ENCODE measurements around the gene CALHM1.
A peak's percentile ranks its signal among the peaks of the same experiment; 100 is the strongest.

Gene CALHM1

GRCh38 chr10:103473261-103473671, 14.6 kb upstream of the CALHM1 start:
- no peak overlapping the region for H4K8ac ChIP-seq (ENCODE audit: low read depth, low read length)
- no CpG with 5 or more reads among the region's 32 CpGs for WGBS (ENCODE audit: extremely low coverage, insufficient coverage, low lambda C conversion rate)

DNA sequence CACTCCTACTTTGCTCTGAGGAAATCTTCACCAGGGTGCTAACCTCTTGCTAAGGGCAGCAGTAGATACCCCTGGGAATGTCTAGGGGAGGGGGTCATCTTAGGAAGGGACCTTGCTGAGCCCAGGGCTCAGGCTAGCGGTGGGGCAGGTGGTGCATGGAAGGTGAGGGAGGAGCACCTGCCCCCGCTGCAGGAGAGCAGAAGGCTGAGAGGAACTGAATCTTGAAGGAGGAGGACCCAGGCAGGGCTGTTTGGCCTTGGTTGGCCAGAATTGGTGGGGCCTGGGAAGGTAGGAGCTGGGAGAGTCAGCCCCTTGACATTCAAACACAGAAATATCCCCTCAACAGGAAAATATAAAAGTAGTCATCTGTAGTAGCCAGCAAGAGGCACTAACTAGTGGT, 13.3 kb upstream of the CALHM1 start:
- H3K4ac ChIP-seq (ENCODE audit: low read depth, low read length) = no peak overlapping the region
- H3K27ac ChIP-seq (ENCODE audit: low read depth, low read length) = no peak overlapping the region
- no peak overlapping the region for H2AK5ac ChIP-seq (ENCODE audit: low read length)
- peaks cover 9% of the 10 kb centered on the region for H3K4me1 ChIP-seq (ENCODE audit: control insufficient read depth, low read depth, low read length)
- H3K18ac ChIP-seq (ENCODE audit: low read length) = no peak overlapping the region
- no peaks in the 10 kb centered on the region for H3K79me2 ChIP-seq (ENCODE audit: control insufficient read depth, insufficient read depth, low read length)
- no peak overlapping the region for H4K8ac ChIP-seq (ENCODE audit: low read depth, low read length)
- DNase-seq = no peak
- no peak overlapping the region for H4K5ac ChIP-seq (ENCODE audit: low read length)
- H3K27me3 ChIP-seq (ENCODE audit: insufficient read depth, low read length, poor library complexity) = no peaks in the 10 kb centered on the region
- no peaks in the 10 kb centered on the region for H3K79me1 ChIP-seq (ENCODE audit: low read length)
- no peak overlapping the region for H3K4me3 ChIP-seq (ENCODE audit: low read length)
- H3K4me2 ChIP-seq (ENCODE audit: low read length) = no peak overlapping the region
- no peak overlapping the region for H3K56ac ChIP-seq (ENCODE audit: low read length)
- H2BK5ac ChIP-seq (ENCODE audit: low read length) = no peak overlapping the region
- WGBS (ENCODE audit: extremely low coverage, insufficient coverage, low lambda C conversion rate) = no CpG with 5 or more reads among the region's 2 CpGs
- no peak overlapping the region for H3K23ac ChIP-seq (ENCODE audit: low read length)
- no peak overlapping the region for H3K9ac ChIP-seq (ENCODE audit: low read length)
- no peaks in the 10 kb centered on the region for H3K36me3 ChIP-seq (ENCODE audit: control insufficient read depth, insufficient read depth, low read length)
- H2BK120ac ChIP-seq (ENCODE audit: low read depth, low read length) = no peak overlapping the region
- H2BK15ac ChIP-seq (replicated peaks; ENCODE audit: low read depth) = no peak overlapping the region

More at GRCh38 chr10:103473261-103473671, 14.6 kb upstream of the CALHM1 start:
- Histone ChIP-seq H3K4me3 (ENCODE audit: low read length) (no peak overlapping the region), H3K27me3 (ENCODE audit: insufficient read depth, low read length, poor library complexity) (no peaks in the 10 kb centered on the region), H3K4me2 (ENCODE audit: low read length) (no peak overlapping the region), H3K56ac (ENCODE audit: low read length) (no peak overlapping the region), H2BK15ac (replicated peaks; ENCODE audit: low read depth) (no peak overlapping the region), H3K4ac (ENCODE audit: low read depth, low read length) (no peak overlapping the region), H3K4me1 (ENCODE audit: control insufficient read depth, low read depth, low read length) (peaks cover 9% of the 10 kb centered on the region), H3K18ac (ENCODE audit: low read length) (no peak overlapping the region), H3K23ac (ENCODE audit: low read length) (no peak overlapping the region), H3K9ac (ENCODE audit: low read length) (no peak overlapping the region), H2BK120ac (ENCODE audit: low read depth, low read length) (no peak overlapping the region), H3K27ac (ENCODE audit: low read depth, low read length) (no peak overlapping the region), H3K36me3 (ENCODE audit: control insufficient read depth, insufficient read depth, low read length) (no peaks in the 10 kb centered on the region), H2AK5ac (ENCODE audit: low read length) (no peak overlapping the region), H3K79me2 (ENCODE audit: control insufficient read depth, insufficient read depth, low read length) (no peaks in the 10 kb centered on the region), H3K79me1 (ENCODE audit: low read length) (no peaks in the 10 kb centered on the region), H2BK5ac (ENCODE audit: low read length) (no peak overlapping the region), H4K5ac (ENCODE audit: low read length) (no peak overlapping the region)
- DNase-seq = no peak

DNA sequence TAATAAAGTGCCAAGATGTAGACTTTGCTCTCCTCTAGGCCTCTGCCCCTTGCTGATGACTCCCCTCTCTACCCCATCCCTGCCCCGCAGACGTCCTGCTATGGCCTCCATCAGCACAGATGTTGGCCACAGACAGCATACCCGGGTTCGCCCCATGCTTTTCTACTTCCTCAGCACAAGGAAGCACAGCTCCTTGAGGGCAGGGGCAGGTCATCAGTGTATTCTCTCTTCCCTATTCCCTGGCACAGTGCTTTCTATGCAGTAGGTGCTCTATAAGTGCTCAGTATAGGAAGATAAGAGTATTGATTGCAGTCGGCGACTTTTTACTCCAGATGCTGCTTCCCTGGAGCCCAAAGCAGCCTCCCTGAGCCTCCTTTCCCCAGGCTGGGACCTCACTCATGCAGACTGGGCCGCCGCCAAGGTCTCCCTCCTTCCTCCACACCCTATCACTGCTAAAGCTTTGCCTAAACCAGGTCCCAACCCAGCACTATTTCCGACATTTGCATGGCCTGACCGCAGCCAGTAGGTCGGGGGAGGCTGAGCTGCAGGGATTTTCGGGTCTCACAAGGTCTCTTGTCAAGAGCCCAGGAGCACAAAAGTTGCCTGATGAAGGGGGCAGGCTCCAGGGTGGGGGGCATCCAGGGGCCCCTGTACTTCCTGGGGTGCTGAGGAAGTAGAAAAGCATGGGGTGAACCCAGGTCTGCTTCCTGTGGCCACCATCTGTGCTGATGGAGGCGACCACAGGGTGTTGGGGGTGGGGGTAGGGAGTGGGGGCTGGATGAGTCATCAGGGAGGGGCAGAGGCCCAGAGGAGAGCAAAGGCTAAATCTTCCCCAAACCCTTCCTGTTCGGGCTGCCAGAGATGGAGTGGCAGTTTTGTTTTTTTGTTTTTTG, 12.3 kb upstream of the CALHM1 start:
- H3K18ac ChIP-seq (ENCODE audit: low read length) = peak overlapping the region; percentile 47
- no peaks in the 10 kb centered on the region for H3K27me3 ChIP-seq (ENCODE audit: insufficient read depth, low read length, poor library complexity)
- no peak overlapping the region for H3K4me2 ChIP-seq (ENCODE audit: low read length)
- no peaks in the 10 kb centered on the region for H3K79me2 ChIP-seq (ENCODE audit: control insufficient read depth, insufficient read depth, low read length)
- peak overlapping the region; percentile 64 for H4K5ac ChIP-seq (ENCODE audit: low read length)
- no peak overlapping the region for H3K27ac ChIP-seq (ENCODE audit: low read depth, low read length)
- H3K4ac ChIP-seq (ENCODE audit: low read depth, low read length) = no peak overlapping the region
- H3K23ac ChIP-seq (ENCODE audit: low read length) = no peak overlapping the region
- H3K56ac ChIP-seq (ENCODE audit: low read length) = peak overlapping the region; percentile 6
- no CpG with 5 or more reads among the region's 14 CpGs for WGBS (ENCODE audit: extremely low coverage, insufficient coverage, low lambda C conversion rate)
- H3K9ac ChIP-seq (ENCODE audit: low read length) = no peak overlapping the region
- H3K4me1 ChIP-seq (ENCODE audit: control insufficient read depth, low read depth, low read length) = peaks cover 5% of the 10 kb centered on the region
- no peak overlapping the region for H2AK5ac ChIP-seq (ENCODE audit: low read length)
- peak; percentile 65 for DNase-seq
- H2BK15ac ChIP-seq (replicated peaks; ENCODE audit: low read depth) = no peak overlapping the region
- no peaks in the 10 kb centered on the region for H3K36me3 ChIP-seq (ENCODE audit: control insufficient read depth, insufficient read depth, low read length)
- no peak overlapping the region for H3K4me3 ChIP-seq (ENCODE audit: low read length)
- H2BK120ac ChIP-seq (ENCODE audit: low read depth, low read length) = no peak overlapping the region
- H2BK5ac ChIP-seq (ENCODE audit: low read length) = no peak overlapping the region
- no peak overlapping the region for H4K8ac ChIP-seq (ENCODE audit: low read depth, low read length)
- H3K79me1 ChIP-seq (ENCODE audit: low read length) = no peaks in the 10 kb centered on the region

GRCh38 chr10:103469201-103469600, 10.5 kb upstream of the CALHM1 start:
- no peak overlapping the region for H4K8ac ChIP-seq (ENCODE audit: low read depth, low read length)
- H3K4ac ChIP-seq (ENCODE audit: low read depth, low read length) = no peak overlapping the region
- H3K9ac ChIP-seq (ENCODE audit: low read length) = no peak overlapping the region
- H3K56ac ChIP-seq (ENCODE audit: low read length) = no peak overlapping the region
- no peaks in the 10 kb centered on the region for H3K79me2 ChIP-seq (ENCODE audit: control insufficient read depth, insufficient read depth, low read length)
- H3K4me3 ChIP-seq (ENCODE audit: low read length) = no peak overlapping the region
- H3K4me2 ChIP-seq (ENCODE audit: low read length) = no peak overlapping the region
- H2BK5ac ChIP-seq (ENCODE audit: low read length) = no peak overlapping the region
- no peaks in the 10 kb centered on the region for H3K36me3 ChIP-seq (ENCODE audit: control insufficient read depth, insufficient read depth, low read length)
- no peak overlapping the region for H3K27ac ChIP-seq (ENCODE audit: low read depth, low read length)
- no CpG with 5 or more reads among the region's 5 CpGs for WGBS (ENCODE audit: extremely low coverage, insufficient coverage, low lambda C conversion rate)
- peaks cover 5% of the 10 kb centered on the region for H3K4me1 ChIP-seq (ENCODE audit: control insufficient read depth, low read depth, low read length)
- H3K27me3 ChIP-seq (ENCODE audit: insufficient read depth, low read length, poor library complexity) = no peaks in the 10 kb centered on the region
- H2BK15ac ChIP-seq (replicated peaks; ENCODE audit: low read depth) = no peak overlapping the region
- H4K5ac ChIP-seq (ENCODE audit: low read length) = no peak overlapping the region
- no peaks in the 10 kb centered on the region for H3K79me1 ChIP-seq (ENCODE audit: low read length)
- no peak overlapping the region for H3K18ac ChIP-seq (ENCODE audit: low read length)
- DNase-seq = no peak
- no peak overlapping the region for H2AK5ac ChIP-seq (ENCODE audit: low read length)
- no peak overlapping the region for H2BK120ac ChIP-seq (ENCODE audit: low read depth, low read length)
- H3K23ac ChIP-seq (ENCODE audit: low read length) = no peak overlapping the region

GRCh38 chr10:103467406-103467805, 8.7 kb upstream of the CALHM1 start:
- Histone ChIP-seq H2BK5ac (ENCODE audit: low read length) (no peak overlapping the region), H3K4me1 (ENCODE audit: control insufficient read depth, low read depth, low read length) (peaks cover 5% of the 10 kb centered on the region), H3K27me3 (ENCODE audit: insufficient read depth, low read length, poor library complexity) (no peaks in the 10 kb centered on the region), H3K4ac (ENCODE audit: low read depth, low read length) (no peak overlapping the region), H3K4me2 (ENCODE audit: low read length) (no peak overlapping the region), H2AK5ac (ENCODE audit: low read length) (no peak overlapping the region), H4K5ac (ENCODE audit: low read length) (no peak overlapping the region), H3K79me2 (ENCODE audit: control insufficient read depth, insufficient read depth, low read length) (no peaks in the 10 kb centered on the region), H3K18ac (ENCODE audit: low read length) (no peak overlapping the region), H2BK120ac (ENCODE audit: low read depth, low read length) (no peak overlapping the region), H3K79me1 (ENCODE audit: low read length) (no peaks in the 10 kb centered on the region), H4K8ac (ENCODE audit: low read depth, low read length) (no peak overlapping the region), H2BK15ac (replicated peaks; ENCODE audit: low read depth) (no peak overlapping the region), H3K9ac (ENCODE audit: low read length) (no peak overlapping the region), H3K4me3 (ENCODE audit: low read length) (no peak overlapping the region), H3K23ac (ENCODE audit: low read length) (no peak overlapping the region), H3K27ac (ENCODE audit: low read depth, low read length) (no peak overlapping the region), H3K36me3 (ENCODE audit: control insufficient read depth, insufficient read depth, low read length) (no peaks in the 10 kb centered on the region), H3K56ac (ENCODE audit: low read length) (no peak overlapping the region)
- DNase-seq = no peak
- no CpG with 5 or more reads among the region's 7 CpGs for WGBS (ENCODE audit: extremely low coverage, insufficient coverage, low lambda C conversion rate)

All from mesendoderm (in vitro differentiated cells).